Activated CD8-positive, alpha-beta T cell treated with anti-CD3 and anti-CD28 coated beads, Interleukin-2, amount 10 ng/mL, durations not matched to agents 7 days and 5 days (primary cell): ENCODE data around the gene PRUNE2. TPM values are rescaled to one million over a fixed set of nuclear protein-coding genes. Genes with fewer than 3 reads are reported as not detected.

ENCODE experiments used
- ATAC-seq: fragments of 150-1000 bp; cut with Tn5 transposase; one replicate; pipeline ENCODE4 v1.10.0; 2021; ENCODE audit warnings: moderate library complexity
- CTCF ChIA-PET: fragments of 350-600 bp; sonication (Branson Sonifier 250); formaldehyde crosslinking; loops from one replicate; lab custom pipeline; 2021; ENCODE audit warnings: antibody characterized with exemption; lab: Charles Lee
- POLR2A ChIA-PET: fragments of 350-600 bp; sonication (Branson Sonifier 250); formaldehyde crosslinking; loops from one replicate; lab custom pipeline; 2021; ENCODE audit warnings: antibody characterized with exemption; lab: Charles Lee
- DNase-seq: peaks from one replicate; pipeline ENCODE4 v3.0.0-alpha.2; 2020
- H3K27ac Mint-ChIP-seq: one replicate; pipeline ENCODE4 v1.8.0; 2021; ENCODE audit warnings: mild to moderate bottlenecking, mixed read lengths
- H3K27me3 Mint-ChIP-seq: one replicate; pipeline ENCODE4 v1.8.0; 2021; ENCODE audit warnings: low read depth, mixed read lengths
- H3K36me3 Mint-ChIP-seq: one replicate; pipeline ENCODE4 v1.8.0; 2021; ENCODE audit warnings: low read depth, mixed read lengths
- H3K4me1 Mint-ChIP-seq: one replicate; pipeline ENCODE4 v1.8.0; 2021; ENCODE audit warnings: low read depth, mixed read lengths
- H3K4me3 Mint-ChIP-seq: one replicate; pipeline ENCODE4 v1.8.0; 2021; ENCODE audit warnings: mild to moderate bottlenecking, mixed read lengths
- H3K9me3 Mint-ChIP-seq: one replicate; pipeline ENCODE4 v1.8.0; 2022; ENCODE audit warnings: mixed read lengths; ENCODE audit not compliant: insufficient read depth
- total RNA-seq, 2 experiments: library from RNA; stranded (reverse); gene quantifications; one replicate each; pipeline ENCODE4 v1.2.3, GENCODE V29; 2021

The PRUNE2 gene
- total RNA-seq, 2 experiments from 2014 or later: 0.16 to 0.52 TPM

- Mint-ChIP-seq H3K4me3 (peak overlapping the region; percentile 9), H3K9me3 (no peaks in the 10 kb centered on the region), H3K27me3 (no peaks in the 10 kb centered on the region), H3K36me3 (peaks cover 3% of the 10 kb centered on the region), H3K27ac (peak overlapping the region; percentile 68), H3K4me1 (peaks cover 75% of the 10 kb centered on the region)
- ATAC-seq (no peak), DNase-seq (peak; percentile 34)
- ChIA-PET POLR2A (no interaction called here), CTCF (interaction anchor here (1.0 to 4.7 kb wide), 3 partner anchors 26 to 210 kb away, joined by 3 to 89 read pairs (median 71); partner anchors contain the start of gene GCNT1)
Measured at GRCh38 chr9:76655121-76655541, 250.8 kb downstream of the PRUNE2 start.

- no peaks in the 10 kb centered on the region for H3K27me3 Mint-ChIP-seq
- ChIA-PET CTCF (interaction anchor here (1.4 to 1.6 kb wide), 2 partner anchors 196 to 260 kb away, joined by 4 to 6 read pairs; partner anchors contain the start of genes GCNT1 and RFK), POLR2A (no interaction called here)
- H3K36me3 Mint-ChIP-seq: peaks cover 3% of the 10 kb centered on the region
- DNase-seq (no peak), ATAC-seq (no peak)
- H3K27ac Mint-ChIP-seq: no peak overlapping the region
- peaks cover 76% of the 10 kb centered on the region for H3K4me1 Mint-ChIP-seq
- no peaks in the 10 kb centered on the region for H3K9me3 Mint-ChIP-seq
- peak overlapping the region; percentile 9 for H3K4me3 Mint-ChIP-seq
Measured at GRCh38 chr9:76654575-76654974, 251.3 kb downstream of the PRUNE2 start.

DNA sequence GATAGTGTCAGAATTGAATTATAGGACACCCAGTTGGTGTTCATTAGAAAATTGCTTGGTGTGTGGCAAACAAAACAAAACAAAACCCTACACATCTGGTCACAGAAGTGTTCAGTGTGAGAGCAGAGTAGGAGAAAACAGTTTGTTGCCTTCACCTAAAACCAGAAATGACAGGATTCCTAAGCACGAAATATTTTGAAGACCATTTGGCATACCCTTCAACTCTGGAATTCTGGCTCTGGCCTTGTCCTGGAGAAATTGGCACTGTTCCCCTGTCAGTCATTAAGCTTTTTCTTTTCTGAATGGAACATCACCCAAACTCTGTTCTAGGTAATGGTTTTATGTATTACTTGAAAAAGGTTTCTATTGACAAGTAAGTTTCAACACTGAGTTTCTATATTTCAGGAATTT is 251.9 kb downstream of the PRUNE2 start:
- H3K9me3 Mint-ChIP-seq: no peaks in the 10 kb centered on the region
- ChIA-PET CTCF (interaction anchor here (1.4 to 1.6 kb wide), 2 partner anchors 195 to 259 kb away, joined by 4 to 6 read pairs; partner anchors contain the start of genes GCNT1 and RFK), POLR2A (no interaction called here)
- H3K27me3 Mint-ChIP-seq: no peaks in the 10 kb centered on the region
- no peak overlapping the region for H3K4me3 Mint-ChIP-seq
- ATAC-seq (no peak), DNase-seq (no peak)
- no peak overlapping the region for H3K27ac Mint-ChIP-seq
- H3K36me3 Mint-ChIP-seq: peaks cover 3% of the 10 kb centered on the region
- H3K4me1 Mint-ChIP-seq: peaks cover 76% of the 10 kb centered on the region

GRCh38 chr9:76652894-76653293 is 253.0 kb downstream of the PRUNE2 start:
- no peak overlapping the region for H3K27ac Mint-ChIP-seq
- H3K36me3 Mint-ChIP-seq: peaks cover 3% of the 10 kb centered on the region
- no peaks in the 10 kb centered on the region for H3K9me3 Mint-ChIP-seq
- H3K4me1 Mint-ChIP-seq: peaks cover 69% of the 10 kb centered on the region
- ChIA-PET CTCF (interaction anchor here (1.1 to 1.6 kb wide), 2 partner anchors 205 to 258 kb away, joined by 4 to 6 read pairs; partner anchors contain the start of gene RFK), POLR2A (no interaction called here)
- H3K4me3 Mint-ChIP-seq: no peak overlapping the region
- ATAC-seq: no peak
- DNase-seq: no peak
- no peaks in the 10 kb centered on the region for H3K27me3 Mint-ChIP-seq

DNA sequence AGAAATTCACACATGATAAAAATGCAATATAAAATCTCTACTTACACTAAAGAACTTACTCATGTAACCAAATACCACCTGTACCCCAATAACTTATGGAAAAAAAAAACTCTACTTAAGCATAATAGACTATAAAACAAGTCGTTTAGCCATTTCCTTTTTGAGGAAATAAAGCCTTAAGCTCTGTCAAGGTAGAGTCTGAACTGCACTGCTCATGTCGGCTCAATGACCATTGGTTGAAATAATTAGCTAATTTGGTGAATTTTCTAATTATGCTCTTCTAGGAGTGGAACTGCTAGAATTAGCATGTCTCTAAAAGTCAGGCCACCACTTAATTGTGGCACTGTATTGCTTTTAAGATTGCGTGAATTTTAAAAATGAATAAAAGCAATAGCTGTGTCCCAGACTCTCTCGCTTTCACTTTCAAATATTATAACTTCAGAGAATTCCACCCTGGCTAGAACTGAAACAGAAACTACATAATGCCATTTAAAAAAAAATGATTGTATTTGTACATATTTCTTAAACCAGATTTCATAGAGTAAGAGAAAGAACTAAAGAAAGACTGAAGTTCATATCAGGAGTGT is 254.7 kb downstream of the PRUNE2 start:
- CTCF ChIA-PET: interaction anchor here (0.7 to 1.9 kb wide), 9 partner anchors 11 to 257 kb away, joined by 3 to 6 read pairs (median 3); partner anchors contain the start of gene GCNT1
- Mint-ChIP-seq H3K4me3 (peak overlapping the region; percentile 74), H3K36me3 (peaks cover 3% of the 10 kb centered on the region), H3K9me3 (no peaks in the 10 kb centered on the region), H3K4me1 (peaks cover 56% of the 10 kb centered on the region), H3K27me3 (no peaks in the 10 kb centered on the region), H3K27ac (peak overlapping the region; percentile 76)
- ATAC-seq (peak; percentile 84), DNase-seq (no peak)
- POLR2A ChIA-PET: interaction anchor here (1.5 kb wide), 1 partner anchor 257 kb away, joined by 7 read pairs; the partner anchor contains the start of gene RFK

DNA sequence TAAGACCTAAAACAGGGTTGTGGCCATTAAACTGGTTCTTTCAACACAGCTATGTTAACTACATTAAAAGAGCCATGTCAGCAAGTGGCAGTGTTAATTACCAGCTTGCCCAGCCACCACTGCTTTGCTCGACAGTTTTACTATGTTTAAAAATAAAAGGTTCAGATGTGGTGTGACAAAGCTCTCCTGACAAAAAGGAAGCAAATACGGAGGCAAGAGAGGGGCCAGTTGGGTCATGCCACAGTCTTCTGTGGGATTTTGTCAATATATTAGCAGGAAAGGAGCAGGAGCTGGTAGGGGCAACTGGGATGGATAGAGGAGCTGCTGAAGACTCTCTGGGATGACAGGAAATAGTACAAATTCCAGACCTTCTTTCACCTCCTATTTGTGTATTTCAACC is 255.2 kb downstream of the PRUNE2 start:
- Mint-ChIP-seq H3K9me3 (no peaks in the 10 kb centered on the region), H3K4me1 (peaks cover 51% of the 10 kb centered on the region), H3K27me3 (no peaks in the 10 kb centered on the region), H3K4me3 (peak overlapping the region; percentile 74), H3K36me3 (peaks cover 3% of the 10 kb centered on the region), H3K27ac (peak overlapping the region; percentile 76)
- no peak for ATAC-seq
- POLR2A ChIA-PET: interaction anchor here (1.0 to 1.5 kb wide), 2 partner anchors 192 to 257 kb away, joined by 3 to 7 read pairs; partner anchors contain the start of genes GCNT1 and RFK
- DNase-seq: no peak
- CTCF ChIA-PET: interaction anchor here (0.7 to 1.9 kb wide), 13 partner anchors 8 to 256 kb away, joined by 3 to 10 read pairs (median 4); partner anchors contain the start of gene GCNT1

- ChIA-PET CTCF (interaction anchor here (1.0 to 1.9 kb wide), 4 partner anchors 9 to 24 kb away, joined by 4 to 10 read pairs (median 4); no protein-coding TSS in a partner anchor), POLR2A (interaction anchor here (1.0 kb wide), 1 partner anchor 191 kb away, joined by 3 read pairs; the partner anchor contains the start of gene GCNT1)
- peaks cover 44% of the 10 kb centered on the region for H3K4me1 Mint-ChIP-seq
- no peak overlapping the region for H3K4me3 Mint-ChIP-seq
- no peak overlapping the region for H3K27ac Mint-ChIP-seq
- ATAC-seq (no peak), DNase-seq (no peak)
- H3K27me3 Mint-ChIP-seq: no peaks in the 10 kb centered on the region
- no peaks in the 10 kb centered on the region for H3K9me3 Mint-ChIP-seq
- H3K36me3 Mint-ChIP-seq: peaks cover 3% of the 10 kb centered on the region
Measured at GRCh38 chr9:76649894-76650293, 256.0 kb downstream of the PRUNE2 start.

DNA sequence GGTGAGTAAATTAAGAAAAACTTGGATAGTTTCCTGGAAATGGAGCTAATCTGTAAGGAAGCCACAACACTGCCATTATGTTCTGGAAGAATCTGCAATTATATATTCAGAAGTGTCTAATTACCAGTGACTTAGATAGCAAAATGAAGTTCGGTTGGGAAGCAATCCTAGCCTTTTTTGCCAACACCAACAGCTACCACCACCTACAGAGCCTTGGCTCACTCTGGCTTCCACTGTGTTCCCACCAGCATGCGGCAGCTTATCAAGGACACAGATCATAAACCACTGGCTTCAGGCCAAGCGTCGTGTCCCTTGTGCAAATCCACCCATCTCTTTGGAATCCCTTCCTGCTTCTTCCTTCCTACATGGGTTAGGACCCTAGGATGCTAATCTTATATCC is 259.7 kb downstream of the PRUNE2 start:
- peaks cover 2% of the 10 kb centered on the region for H3K27me3 Mint-ChIP-seq
- DNase-seq: no peak
- H3K36me3 Mint-ChIP-seq: no peaks in the 10 kb centered on the region
- no peak for ATAC-seq
- ChIA-PET POLR2A (no interaction called here), CTCF (interaction anchor here (1.2 kb wide), 1 partner anchor 13 kb away, joined by 3 read pairs; no protein-coding TSS in a partner anchor)
- no peaks in the 10 kb centered on the region for H3K9me3 Mint-ChIP-seq
- no peak overlapping the region for H3K27ac Mint-ChIP-seq
- peaks cover 14% of the 10 kb centered on the region for H3K4me1 Mint-ChIP-seq
- H3K4me3 Mint-ChIP-seq: no peak overlapping the region

DNA sequence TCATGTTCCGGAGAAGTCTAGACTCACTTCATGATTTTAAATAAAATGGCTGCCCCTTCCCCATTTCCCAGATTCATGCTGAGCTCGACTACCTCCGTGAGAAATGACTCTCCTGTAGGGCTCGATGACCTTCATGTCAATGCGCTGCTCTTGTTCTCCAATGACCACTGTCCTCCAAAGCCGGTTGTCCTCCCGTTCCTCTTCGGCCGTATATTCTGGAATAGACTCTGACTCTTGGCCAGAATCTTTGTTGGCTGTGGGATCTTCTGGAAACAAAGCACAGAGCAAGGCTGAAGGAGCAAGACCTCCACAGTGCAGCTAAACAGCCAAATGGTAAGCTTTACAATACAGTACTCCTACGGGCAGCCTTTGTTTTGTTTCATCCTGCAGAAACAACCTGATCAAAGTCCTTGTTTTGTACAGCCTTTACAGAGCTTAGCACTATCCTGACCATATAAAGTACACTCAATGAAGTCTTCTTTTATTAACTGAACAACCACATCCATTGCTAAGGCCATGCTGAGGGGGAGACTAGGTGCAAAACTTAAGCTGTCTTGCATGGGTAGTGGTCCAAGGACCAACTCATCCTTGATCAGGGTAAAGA is 261.2 kb downstream of the PRUNE2 start:
- ATAC-seq (no peak), DNase-seq (no peak)
- H3K9me3 Mint-ChIP-seq: no peaks in the 10 kb centered on the region
- H3K36me3 Mint-ChIP-seq: no peaks in the 10 kb centered on the region
- H3K4me3 Mint-ChIP-seq: no peak overlapping the region
- H3K27ac Mint-ChIP-seq: no peak overlapping the region
- CTCF ChIA-PET: interaction anchor here (1.7 kb wide), 1 partner anchor 16 kb away, joined by 5 read pairs; no protein-coding TSS in a partner anchor
- POLR2A ChIA-PET: no interaction called here
- H3K4me1 Mint-ChIP-seq: peaks cover 4% of the 10 kb centered on the region
- peaks cover 2% of the 10 kb centered on the region for H3K27me3 Mint-ChIP-seq

DNA sequence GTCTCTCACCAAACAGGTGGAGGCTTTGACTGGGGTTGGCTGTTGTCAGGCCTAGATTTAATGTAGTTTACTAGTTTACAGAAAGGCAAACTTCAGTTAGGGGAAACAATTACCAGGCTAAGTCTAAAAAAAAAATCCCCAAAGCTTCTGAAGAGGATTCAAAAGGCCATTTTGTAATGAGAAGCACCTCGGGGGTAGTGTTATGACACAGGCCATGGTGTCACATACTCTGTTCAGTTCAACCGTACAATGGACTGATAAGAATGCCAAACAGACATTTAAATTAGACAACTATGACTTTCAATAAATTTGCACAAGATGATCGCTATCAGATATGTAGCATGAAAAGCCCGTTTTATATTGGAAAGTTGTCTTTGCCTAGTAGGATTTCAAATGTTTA is 261.7 kb downstream of the PRUNE2 start:
- Mint-ChIP-seq H3K4me3 (no peak overlapping the region), H3K27me3 (peaks cover 2% of the 10 kb centered on the region), H3K9me3 (no peaks in the 10 kb centered on the region), H3K27ac (no peak overlapping the region), H3K36me3 (no peaks in the 10 kb centered on the region), H3K4me1 (peaks cover 2% of the 10 kb centered on the region)
- DNase-seq: no peak
- ChIA-PET CTCF (interaction anchor here (1.7 kb wide), 1 partner anchor 17 kb away, joined by 5 read pairs; no protein-coding TSS in a partner anchor), POLR2A (no interaction called here)
- ATAC-seq: no peak

- POLR2A ChIA-PET: interaction anchor here (0.6 kb wide), 1 partner anchor 534 kb away, joined by 3 read pairs; the partner anchor contains the start of gene VPS13A
- no peaks in the 10 kb centered on the region for H3K36me3 Mint-ChIP-seq
- CTCF ChIA-PET: interaction anchor here (1.7 kb wide), 1 partner anchor 17 kb away, joined by 5 read pairs; no protein-coding TSS in a partner anchor
- no peak for DNase-seq
- H3K27me3 Mint-ChIP-seq: peaks cover 2% of the 10 kb centered on the region
- H3K27ac Mint-ChIP-seq: no peak overlapping the region
- H3K4me1 Mint-ChIP-seq: peaks cover 2% of the 10 kb centered on the region
- no peak for ATAC-seq
- H3K4me3 Mint-ChIP-seq: no peak overlapping the region
- H3K9me3 Mint-ChIP-seq: no peaks in the 10 kb centered on the region
Measured at GRCh38 chr9:76643399-76644117, 262.4 kb downstream of the PRUNE2 start.
